Astrocyte of the cerebellum (primary cell): ENCODE data around the gene TROAP.

Experiments used
- DNase-seq: peaks from one replicate; pipeline ENCODE4 v3.0.0-alpha.2; 2011; ENCODE audit warnings: low read depth
- H3K4me3 ChIP-seq: 2 replicates; pipeline ENCODE4 v1.5.1; 2011; ENCODE audit warnings: mild to moderate bottlenecking, low read depth, low read length, moderate library complexity
- CTCF ChIP-seq: IDR thresholded peaks from 2 replicates; pipeline ENCODE4 v1.5.1; 2012; ENCODE audit warnings: low read length, low read depth, moderate library complexity, mild to moderate bottlenecking; ENCODE audit errors: missing control alignments
- in situ Hi-C: cut with HindIII; loops from 2 replicates; pipeline ENCODE4 v1.10.0; 2017; ENCODE audit warnings: low sequenced_read_pairs

TROAP gene

GRCh38 chr12:49288412-49288853, 34.6 kb upstream of the TROAP start:
- peak; percentile 34 for DNase-seq
- no peak overlapping the region for H3K4me3 ChIP-seq
- in situ Hi-C loops = no loop called here
- peak; percentile 80 for TF ChIP-seq CTCF

- H3K4me3 ChIP-seq = no peak overlapping the region
- TF ChIP-seq CTCF = no peak
- in situ Hi-C loops = no loop called here
- no peak for DNase-seq
Measured at GRCh38 chr12:49288922-49289555, 34.0 kb upstream of the TROAP start.

- no peak for DNase-seq
- TF ChIP-seq CTCF = no peak
Measured at GRCh38 chr12:49292729-49293055, 30.4 kb upstream of the TROAP start.

GRCh38 chr12:49293056-49293956, 29.7 kb upstream of the TROAP start:
- no peak for DNase-seq
- no peak for TF ChIP-seq CTCF
- no peak overlapping the region for H3K4me3 ChIP-seq
- in situ Hi-C loops = no loop called here

More at GRCh38 chr12:49292729-49293055, 30.4 kb upstream of the TROAP start:
- in situ Hi-C loops = no loop called here
- no peak overlapping the region for H3K4me3 ChIP-seq

GRCh38 chr12:49294086-49294803, 28.8 kb upstream of the TROAP start:
- DNase-seq = no peak
- TF ChIP-seq CTCF = no peak
- no peak overlapping the region for H3K4me3 ChIP-seq
- in situ Hi-C loops = no loop called here

- in situ Hi-C loops = no loop called here
- TF ChIP-seq CTCF = no peak
- no peak for DNase-seq
- no peak overlapping the region for H3K4me3 ChIP-seq
Measured at GRCh38 chr12:49294804-49295081, 28.3 kb upstream of the TROAP start.
